ENCODE results near the gene SIGLEC12.

DNA sequence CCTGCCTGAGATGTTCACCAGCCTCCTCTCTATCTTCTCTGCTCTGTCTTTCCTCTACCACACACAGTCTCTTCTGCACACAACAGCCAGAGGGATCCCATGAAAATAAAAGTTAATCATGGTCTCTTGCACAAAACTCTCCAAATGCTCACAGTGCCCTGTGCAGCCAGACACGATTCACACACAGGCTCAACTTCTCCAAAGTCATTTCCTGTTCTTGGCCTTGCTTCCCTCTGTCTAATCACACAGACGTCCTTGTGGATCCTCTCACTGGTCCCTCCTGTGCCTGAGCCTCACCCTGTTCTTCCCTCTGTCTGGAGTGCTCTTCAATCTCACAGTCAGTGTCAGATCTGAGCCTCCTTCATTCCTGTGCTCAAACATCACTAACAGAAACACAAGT is 7.8 kb downstream of the SIGLEC12 start:
- TF ChIP-seq, protein P1, sequence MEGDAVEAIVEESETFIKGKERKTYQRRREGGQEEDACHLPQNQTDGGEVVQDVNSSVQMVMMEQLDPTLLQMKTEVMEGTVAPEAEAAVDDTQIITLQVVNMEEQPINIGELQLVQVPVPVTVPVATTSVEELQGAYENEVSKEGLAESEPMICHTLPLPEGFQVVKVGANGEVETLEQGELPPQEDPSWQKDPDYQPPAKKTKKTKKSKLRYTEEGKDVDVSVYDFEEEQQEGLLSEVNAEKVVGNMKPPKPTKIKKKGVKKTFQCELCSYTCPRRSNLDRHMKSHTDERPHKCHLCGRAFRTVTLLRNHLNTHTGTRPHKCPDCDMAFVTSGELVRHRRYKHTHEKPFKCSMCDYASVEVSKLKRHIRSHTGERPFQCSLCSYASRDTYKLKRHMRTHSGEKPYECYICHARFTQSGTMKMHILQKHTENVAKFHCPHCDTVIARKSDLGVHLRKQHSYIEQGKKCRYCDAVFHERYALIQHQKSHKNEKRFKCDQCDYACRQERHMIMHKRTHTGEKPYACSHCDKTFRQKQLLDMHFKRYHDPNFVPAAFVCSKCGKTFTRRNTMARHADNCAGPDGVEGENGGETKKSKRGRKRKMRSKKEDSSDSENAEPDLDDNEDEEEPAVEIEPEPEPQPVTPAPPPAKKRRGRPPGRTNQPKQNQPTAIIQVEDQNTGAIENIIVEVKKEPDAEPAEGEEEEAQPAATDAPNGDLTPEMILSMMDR (IDR thresholded peaks at IDR 0.05), result no peak
- no peak for TF ChIP-seq POLR2AphosphoS5 (IDR thresholded peaks at IDR 0.05; ENCODE audit: low read depth, low read length)

Data from Panc1 (cell line).